Measurements from ENCODE around the gene TSC22D2.

- no peak for TF ChIP-seq USF1 (IDR thresholded peaks at IDR 0.05)
- no peak for TF ChIP-seq MAX (IDR thresholded peaks at IDR 0.05)
- no peak for TF ChIP-seq EP300 (IDR thresholded peaks at IDR 0.05; ENCODE audit: borderline replicate concordance)
- TF ChIP-seq YY1 (IDR thresholded peaks at IDR 0.05; ENCODE audit: low read depth) = no peak
- TF ChIP-seq TAF1 (IDR thresholded peaks at IDR 0.05; ENCODE audit: low read depth) = no peak
- TF ChIP-seq CREB1 (IDR thresholded peaks at IDR 0.05; ENCODE audit: low read depth) = no peak
- no peak for TF ChIP-seq TCF12 (IDR thresholded peaks at IDR 0.05; ENCODE audit: low read depth)
- TF ChIP-seq TEAD4 (IDR thresholded peaks at IDR 0.05) = no peak
- TF ChIP-seq REST (IDR thresholded peaks at IDR 0.05; ENCODE audit: low read depth) = no peak
- TF ChIP-seq RAD21 (IDR thresholded peaks at IDR 0.05; ENCODE audit: low read depth) = no peak
These were observed 45.3 kb downstream of the TSC22D2 start for GRCh38 chr3:150453353-150453752.
